Skin epidermis (tissue), 12 donors: ENCODE data around the gene KRT38.
"Not testable (repeated sequence)": the region's sequence is repeated elsewhere in the genome, so short reads cannot be mapped to it uniquely, and the experiment has no call there.

ENCODE experiments used
- H3K27ac ChIP-seq, 21 experiments: fragments of 200-600 bp; sonication (generic) in 11 of 21; one replicate each; pipeline ENCODE4 v1.5.0; 2020; ENCODE audit warnings: mild to moderate bottlenecking in 3 of 21, inconsistent platforms in 2 of 21, moderate library complexity in 2 of 21
- H3K4me3 ChIP-seq, 7 experiments: fragments of 200-600 bp; sonication (generic) in 2 of 7; one replicate each; pipeline ENCODE4 v1.5.0; 2020; ENCODE audit warnings: inconsistent platforms in 2 of 7, mild to moderate bottlenecking in 2 of 7, moderate library complexity in 1 of 7

KRT38 gene

DNA sequence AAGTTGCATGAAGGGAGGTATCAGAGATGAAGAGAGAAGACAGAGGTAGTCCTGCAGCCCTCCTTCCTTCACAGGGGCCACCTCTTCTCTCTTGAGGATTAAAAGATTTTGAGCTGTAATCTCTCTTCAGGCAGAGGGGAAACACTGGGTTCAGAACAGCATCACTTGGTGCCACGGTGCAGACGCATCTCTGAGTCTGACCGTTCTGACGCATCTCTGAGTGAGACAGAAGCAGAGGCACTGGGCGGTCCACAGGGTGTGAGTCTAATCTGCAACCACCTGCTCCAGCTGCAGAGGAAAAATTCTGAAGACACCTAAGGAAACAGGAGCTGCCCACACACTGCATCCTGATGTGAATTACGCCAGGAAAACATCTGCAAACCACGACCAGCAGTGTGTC, 11.1 kb downstream of the KRT38 start:
- no peak overlapping the region for H3K4me3 ChIP-seq
- no peak overlapping the region for H3K27ac ChIP-seq

DNA sequence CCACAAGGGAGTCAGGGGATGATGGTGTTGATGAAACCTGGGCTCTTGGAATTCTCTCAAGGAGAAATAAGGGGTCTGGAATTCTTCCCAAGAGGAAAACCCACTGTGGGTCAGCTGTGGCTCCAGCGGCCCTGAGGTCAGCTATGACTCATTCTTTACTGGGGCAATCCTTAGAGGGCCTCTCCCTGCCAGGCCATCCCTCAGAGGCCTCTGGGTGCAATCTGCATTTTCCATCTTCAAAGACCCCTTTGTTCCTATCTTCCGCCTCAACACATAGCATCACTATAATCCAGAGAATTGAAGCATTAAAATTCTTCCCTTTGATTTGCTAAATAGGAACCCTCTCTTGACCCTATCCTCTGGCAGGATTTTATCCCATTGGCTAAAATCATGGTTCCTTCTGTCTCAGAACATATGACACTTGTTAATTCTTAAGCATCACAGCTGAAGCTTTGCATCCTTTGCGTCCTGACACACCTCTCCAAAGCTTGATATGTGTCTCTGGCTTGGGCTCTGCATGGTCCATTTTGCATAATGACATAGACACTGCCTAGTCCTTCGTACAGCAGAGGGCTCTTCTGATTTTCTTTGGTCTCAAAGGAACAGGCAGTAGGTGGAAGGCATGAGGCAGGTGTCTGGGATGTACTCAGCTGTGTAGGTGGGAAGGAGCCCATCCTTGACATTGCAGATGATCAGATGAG, 12.0 kb downstream of the KRT38 start:
- H3K27ac ChIP-seq: no peak overlapping the region
- H3K4me3 ChIP-seq: no peak overlapping the region

DNA sequence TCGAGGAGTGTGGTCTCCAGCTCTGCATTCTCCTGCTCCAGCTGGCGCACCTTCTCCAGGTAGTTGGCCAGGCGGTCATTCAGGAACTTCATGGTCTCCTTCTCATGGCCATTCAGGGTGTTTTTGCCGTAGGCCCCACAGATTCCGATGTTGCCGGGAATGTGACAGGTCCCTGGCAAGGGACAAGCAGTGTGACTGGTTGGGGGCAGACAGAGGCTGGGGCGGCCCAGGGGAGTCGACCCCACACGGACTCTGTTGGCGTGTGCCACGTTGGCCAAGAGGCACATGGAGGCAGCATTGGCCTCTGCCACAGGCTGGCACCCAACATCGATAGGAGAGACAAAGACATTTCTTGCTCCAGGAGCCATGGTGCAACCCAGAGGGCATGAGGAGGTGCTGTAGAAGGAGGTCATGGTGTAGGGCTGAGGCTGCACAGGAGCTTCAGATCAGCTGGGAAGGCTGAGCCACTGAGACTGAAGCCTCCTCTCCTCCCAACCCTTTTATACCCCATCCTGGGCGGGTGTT, 16.6 kb downstream of the KRT38 start, which contains the start of gene KRT37:
Gene KRT37, minus strand, starts transcription at position 475 of the 525 bp plus-strand sequence. Its CDS starts 62 bp downstream, at position 413.
- H3K4me3 ChIP-seq: no peak within 1 kb of the TSS
- H3K27ac ChIP-seq: no peak within 1 kb of the TSS

DNA sequence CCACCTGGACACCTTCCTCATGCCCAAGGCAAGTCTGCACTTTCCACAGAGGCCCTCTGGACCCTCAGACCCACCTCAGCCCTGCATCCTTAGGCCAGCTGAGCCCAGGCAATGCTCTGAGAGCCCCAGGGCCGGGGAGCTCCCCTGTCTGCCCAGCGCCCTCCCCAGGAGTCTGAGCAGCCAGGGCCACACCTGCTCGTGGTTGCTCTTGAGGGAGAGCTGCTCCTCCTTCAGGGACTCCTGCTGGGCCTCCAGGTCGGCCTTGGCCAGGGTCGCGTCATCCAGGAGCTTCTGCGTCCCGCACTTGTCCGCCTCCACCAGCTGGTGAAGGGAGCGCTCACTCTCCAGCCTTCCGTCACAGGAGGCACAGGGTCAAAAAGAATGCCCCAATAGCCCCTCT, 18.2 kb downstream of the KRT38 start:
- H3K27ac ChIP-seq, H3K4me3 ChIP-seq: not testable (repeated sequence)

DNA sequence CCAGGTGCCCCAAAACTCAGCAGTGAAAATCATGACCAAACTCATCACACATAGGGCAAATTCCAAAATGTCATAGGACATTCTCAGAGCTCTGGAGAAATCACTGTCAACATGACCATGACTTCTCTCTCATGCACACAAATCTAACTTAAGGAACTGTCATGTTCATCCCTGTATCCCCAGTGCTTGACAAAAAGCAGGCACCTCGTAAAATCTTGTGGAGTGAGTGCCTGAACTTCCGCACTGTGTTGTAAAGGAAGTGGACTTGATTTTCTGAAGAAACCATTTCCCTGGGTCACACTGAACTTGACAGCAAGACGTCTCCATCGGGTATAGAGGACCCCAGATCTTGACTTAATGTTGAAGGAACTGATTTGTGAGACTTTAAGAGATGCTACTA, 19.2 kb downstream of the KRT38 start:
- Histone ChIP-seq H3K4me3 (no peak overlapping the region), H3K27ac (peak overlapping the region in 4 of 21 experiments; percentile 35 to 74 (median 52))

DNA sequence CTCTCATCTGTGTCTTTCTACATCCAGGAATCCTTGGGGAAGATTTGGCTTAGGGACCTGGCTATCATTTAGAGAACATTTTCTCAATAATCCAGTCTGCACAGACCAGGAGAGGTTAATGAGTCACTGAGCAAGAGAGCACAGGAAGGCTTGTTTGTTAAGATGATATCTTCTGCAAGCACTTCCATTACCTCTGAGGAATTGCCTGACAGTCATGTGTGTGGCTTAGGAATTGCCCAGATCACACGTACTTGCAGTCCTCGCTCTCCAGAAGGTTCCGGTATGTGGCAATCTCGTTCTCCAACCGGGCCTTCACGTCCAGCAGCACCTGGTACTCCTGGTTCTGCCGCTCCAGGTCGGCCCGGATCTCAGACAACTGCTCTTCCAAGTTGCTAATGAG, 19.7 kb downstream of the KRT38 start:
- Histone ChIP-seq H3K27ac (peak overlapping the region in 8 of 21 experiments; percentile 3 to 74 (median 52)), H3K4me3 (no peak overlapping the region)

DNA sequence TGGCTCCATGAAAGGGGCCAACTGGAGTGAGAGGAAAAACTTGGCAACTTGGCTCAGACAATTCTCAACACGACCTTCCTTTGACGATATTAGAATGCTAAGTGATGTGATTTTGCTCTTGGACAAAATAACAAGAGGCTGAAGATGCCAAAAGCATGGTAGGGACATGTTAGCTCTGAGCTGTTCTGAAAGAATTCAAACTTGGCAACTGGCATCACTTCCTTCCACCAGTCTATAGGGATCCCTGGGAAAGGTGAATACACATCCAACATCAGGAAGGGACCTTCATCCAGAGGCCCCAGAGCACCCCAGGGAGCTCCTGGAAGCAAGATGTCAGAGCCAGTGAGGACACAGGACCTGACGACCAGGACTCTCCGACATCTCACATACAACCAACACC, 20.6 kb downstream of the KRT38 start:
- H3K4me3 ChIP-seq: no peak overlapping the region

DNA sequence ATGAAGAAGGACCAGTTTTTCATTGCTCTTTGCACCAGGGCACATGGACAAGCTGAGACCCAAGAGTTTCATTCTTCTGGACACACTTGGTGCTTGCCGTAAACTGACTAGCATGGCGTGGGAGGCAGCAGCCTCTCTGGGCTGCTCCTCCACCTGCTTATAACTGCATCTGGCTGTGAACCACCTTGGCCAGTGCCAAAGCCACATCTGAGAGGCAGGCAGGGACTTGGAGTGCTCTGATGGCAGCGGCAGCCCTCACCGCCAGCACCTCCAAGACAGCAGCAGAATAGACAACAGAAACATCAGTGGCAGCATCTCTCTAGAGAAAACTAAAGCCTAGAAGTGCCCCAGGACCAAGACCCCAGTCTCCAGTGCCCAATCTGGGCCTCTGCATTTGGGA, 21.1 kb downstream of the KRT38 start:
- H3K4me3 ChIP-seq: no peak overlapping the region
- peak overlapping the region in 4 of 21 experiments; percentile 51 to 74 (median 56) for H3K27ac ChIP-seq

More for the DNA sequence above, 20.6 kb downstream of the KRT38 start:
- H3K27ac ChIP-seq: peak overlapping the region in 8 of 21 experiments; percentile 3 to 74 (median 52)

DNA sequence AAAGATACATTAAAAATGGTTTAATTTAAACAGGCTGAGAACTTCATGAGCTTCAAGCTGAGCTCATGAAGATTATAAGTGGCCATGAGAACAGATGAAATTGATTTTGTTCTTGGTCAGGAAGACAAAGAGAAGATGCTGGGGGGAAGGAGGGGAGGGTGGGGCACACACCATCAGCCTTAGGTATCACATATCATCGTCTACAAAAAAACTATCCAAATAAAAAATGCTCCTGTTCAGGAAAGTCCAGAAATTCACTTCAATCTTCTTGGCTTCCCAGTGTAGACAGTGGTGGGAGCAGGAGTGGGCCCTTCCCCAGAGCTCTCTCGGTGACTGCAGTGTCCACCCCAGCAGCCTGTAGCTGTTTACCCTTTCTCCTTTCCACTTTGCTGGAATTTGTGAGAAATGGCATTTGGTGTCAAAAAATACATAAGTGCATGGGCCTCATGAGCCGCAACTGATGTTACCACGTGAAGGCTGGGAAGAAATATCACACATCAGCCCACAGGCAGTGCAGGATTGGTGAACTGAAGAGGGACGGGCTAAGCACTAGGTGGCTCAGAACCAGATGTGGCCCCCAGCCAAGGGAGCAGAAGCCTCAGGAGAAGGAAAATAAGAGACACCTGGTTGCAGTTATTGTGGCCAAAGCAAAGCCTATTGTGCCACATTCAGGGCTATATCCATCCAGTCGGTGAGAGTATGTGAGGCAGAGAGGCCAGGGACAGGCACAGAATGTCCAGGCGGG, 22.5 kb downstream of the KRT38 start:
- peak overlapping the region in 2 of 21 experiments; percentile 62 to 74 for H3K27ac ChIP-seq
- no peak overlapping the region for H3K4me3 ChIP-seq

DNA sequence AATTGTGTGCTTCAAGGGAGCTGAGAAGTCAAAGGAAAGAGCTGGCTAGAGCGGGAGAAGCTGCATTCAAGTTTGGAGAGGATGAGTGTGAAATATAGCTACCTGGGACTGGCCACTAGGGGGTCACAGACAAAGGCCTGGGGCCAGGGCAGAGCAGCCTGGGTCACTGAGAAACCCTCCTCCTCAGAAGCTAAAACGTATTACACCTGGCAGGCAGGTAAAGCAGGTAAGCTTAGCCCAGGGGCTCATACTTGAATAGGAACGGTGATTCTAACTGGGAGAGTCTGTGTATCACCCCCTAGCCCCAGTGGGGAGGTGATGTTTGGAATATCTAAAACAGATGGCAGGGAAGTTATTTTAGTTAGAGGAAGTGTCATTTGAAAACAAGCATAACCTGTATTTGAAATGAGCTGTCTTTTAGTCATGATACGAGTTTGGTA, 23.2 kb downstream of the KRT38 start:
- Histone ChIP-seq H3K27ac (no peak overlapping the region), H3K4me3 (no peak overlapping the region)

DNA sequence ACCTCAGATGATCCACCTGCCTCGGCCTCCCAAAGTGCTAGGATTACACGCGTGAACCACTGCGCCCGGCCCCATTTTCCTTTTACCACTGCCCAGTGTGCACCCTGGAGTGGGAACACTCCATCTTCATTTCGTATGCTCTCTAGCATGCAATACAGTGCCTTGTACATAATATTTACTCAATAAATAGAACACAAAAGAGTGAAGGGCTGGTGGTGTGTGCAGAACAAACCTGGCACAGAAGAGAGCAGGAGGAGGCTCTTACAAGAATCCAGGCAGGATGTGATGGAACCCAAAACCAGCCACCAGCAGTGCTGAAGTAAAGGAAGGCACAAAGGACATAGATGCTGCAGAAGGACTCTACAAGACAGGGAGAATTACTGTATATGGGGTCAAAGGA, 23.7 kb downstream of the KRT38 start:
- H3K4me3 ChIP-seq: no peak overlapping the region
- H3K27ac ChIP-seq: no peak overlapping the region

DNA sequence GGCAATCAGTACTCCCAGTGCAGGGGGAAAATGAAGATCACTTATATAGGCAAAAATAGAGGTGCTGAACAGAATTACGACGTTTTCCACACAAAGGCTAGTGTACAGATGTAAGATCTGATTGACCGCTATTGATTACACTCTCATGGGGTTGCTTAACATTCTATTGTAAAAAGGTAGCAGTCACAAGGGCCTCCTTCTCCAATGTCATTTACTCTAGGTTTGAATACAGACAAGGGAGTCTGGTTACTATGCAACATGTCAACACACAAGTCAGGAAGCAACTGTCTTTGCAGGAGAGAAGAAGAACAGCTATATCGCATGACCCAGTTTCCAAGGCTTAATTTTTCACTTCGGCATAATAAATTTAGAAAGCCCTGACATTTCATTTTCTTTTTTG, 24.3 kb downstream of the KRT38 start:
- Histone ChIP-seq H3K4me3 (no peak overlapping the region), H3K27ac (no peak overlapping the region)

DNA sequence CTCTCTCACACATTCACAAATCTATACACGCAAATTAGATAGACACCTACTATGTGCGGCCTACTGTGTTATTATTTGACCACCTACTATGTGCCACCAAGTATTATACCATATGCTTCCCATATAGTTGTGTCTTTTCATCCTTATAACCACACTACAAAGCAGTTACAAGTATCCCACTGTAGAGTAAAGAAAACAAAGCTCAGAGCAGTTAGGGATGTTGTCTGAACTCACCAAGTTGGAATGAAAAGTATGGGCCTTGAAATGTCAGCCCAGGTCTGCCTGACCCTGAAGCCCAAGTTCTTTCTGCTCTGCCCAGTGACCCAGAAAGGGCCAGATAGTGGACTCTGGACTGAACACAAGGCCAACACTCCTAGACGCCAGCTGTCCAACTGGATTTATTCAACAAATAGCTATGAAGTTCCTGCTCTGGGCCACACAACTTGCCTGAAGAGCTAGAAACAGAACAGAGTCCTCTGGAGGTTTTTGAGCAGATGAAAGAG, 24.9 kb downstream of the KRT38 start:
- no peak overlapping the region for H3K27ac ChIP-seq
- no peak overlapping the region for H3K4me3 ChIP-seq

DNA sequence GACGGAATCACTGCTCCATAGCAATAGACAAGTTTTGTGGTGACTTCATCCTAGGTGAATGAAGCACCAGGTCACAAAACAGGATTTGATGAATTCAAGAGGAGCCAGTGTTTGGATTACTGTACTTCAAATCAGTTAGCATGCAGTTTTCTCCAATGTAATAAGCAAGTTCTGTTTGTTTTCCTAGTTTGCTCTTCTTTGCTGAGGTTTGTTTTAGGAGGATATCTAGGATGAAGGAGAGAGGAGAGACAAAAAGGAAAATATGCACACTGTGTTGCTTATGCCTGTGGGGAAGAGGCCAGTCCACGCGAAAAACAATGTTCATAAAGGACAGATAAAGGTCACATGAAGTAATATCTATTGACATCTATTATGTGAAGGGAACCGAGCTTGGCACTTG, 25.4 kb downstream of the KRT38 start:
- Histone ChIP-seq H3K27ac (no peak overlapping the region), H3K4me3 (no peak overlapping the region)

DNA sequence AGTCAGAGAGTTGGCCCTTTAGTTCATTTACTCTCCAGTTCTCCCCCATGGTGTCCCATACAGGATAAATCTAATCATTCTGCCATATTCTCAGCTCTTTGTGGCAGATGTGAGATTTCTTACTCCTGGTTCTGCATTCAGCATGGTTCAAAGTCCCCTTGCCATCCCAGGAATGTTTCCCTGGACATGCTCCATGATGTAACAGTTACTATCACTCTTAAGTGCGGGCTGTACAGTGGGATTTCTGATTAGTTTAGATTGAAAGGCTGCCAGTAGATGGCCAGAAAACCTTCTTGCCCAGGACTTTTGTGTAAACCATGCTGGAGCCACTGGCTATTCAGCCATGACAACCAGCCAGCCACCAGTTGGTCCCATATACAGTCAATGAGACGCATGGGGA, 26.8 kb downstream of the KRT38 start:
- Histone ChIP-seq H3K27ac (no peak overlapping the region), H3K4me3 (no peak overlapping the region)

DNA sequence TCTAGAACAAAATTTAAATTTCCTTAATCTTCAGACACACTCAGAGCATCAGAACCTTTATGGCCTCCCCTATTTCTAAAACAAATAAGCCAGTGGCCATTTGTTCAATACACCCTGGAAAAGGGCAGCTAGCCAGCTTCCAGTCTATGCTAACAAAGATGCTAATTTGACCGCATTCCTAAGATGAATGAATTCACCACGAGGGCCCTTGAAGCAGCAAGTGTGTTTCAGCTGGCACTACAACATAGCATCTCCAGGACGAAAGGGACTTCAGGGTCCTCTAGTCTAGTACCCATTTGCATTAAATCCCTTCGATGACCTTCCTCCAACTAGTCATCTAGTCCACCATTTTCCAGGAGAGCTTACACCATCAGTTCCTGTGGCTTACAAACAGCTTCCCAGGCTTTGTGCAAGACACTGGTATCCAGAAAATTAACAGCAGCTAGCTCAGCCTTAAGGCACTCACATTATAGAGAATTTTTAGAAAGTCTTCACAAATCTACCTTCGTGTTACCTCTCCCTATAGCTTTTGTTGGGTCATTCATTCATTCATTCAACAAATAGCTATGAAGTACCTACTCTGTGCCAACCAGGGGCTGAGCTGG, 27.3 kb downstream of the KRT38 start:
- no peak overlapping the region for H3K27ac ChIP-seq
- H3K4me3 ChIP-seq: no peak overlapping the region

DNA sequence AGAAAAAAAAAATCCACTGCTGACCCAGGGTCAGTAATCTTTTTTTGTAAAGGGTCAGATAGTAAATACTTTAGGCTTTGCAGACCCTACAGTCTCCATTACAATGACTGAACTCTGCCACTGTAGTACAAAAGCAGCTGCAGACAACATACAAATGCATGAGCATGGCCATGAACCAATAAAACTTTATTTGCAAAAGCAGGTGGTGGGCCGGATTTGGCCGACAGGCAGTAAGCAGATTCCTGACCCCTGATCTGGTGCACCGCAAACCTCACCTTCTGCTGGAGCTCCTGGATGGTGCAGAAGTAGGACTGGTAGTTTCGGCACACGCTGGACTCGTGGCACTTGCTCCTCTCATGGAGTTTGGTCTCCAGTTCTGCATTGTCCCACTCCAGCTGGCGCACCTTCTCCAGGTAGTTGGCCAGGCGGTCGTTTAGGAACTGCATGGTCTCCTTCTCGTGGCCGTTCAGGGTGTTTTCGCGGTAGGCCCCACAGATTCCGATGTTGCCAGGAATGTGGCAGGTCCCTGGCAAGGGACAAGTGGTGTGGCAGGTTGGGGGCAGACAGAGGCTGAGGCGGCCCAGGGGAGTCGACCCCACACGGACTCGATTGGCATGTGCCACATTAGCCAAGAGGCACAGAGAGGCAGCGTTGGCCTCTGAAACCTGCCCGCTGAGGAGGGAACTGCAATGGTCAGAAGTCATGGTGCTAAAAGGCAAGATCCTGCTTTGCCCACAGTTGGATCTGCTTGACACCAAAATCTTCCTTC, 29.5 kb downstream of the KRT38 start:
- H3K27ac ChIP-seq: no peak overlapping the region

DNA sequence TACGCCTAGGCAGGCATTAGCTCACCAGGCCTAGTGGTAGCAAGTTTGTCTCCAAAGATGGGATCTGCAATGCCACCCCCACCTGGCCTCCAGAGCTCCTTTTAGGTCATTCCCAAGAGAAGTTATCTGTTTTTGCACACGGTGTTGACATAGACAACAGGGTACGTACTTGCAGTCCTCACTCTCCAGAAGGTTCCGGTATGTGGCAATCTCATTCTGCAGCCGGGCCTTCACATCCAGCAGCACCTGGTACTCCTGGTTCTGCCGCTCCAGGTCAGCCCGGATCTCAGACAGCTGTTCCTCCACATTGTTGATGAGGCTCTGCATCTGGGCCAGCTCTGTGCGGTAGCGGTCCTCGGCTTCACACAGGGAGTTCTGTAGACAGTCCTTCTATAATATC, 33.6 kb downstream of the KRT38 start:
- no peak overlapping the region for H3K4me3 ChIP-seq
- H3K27ac ChIP-seq: no peak overlapping the region

More for the DNA sequence above, 29.5 kb downstream of the KRT38 start:
- no peak overlapping the region for H3K4me3 ChIP-seq

DNA sequence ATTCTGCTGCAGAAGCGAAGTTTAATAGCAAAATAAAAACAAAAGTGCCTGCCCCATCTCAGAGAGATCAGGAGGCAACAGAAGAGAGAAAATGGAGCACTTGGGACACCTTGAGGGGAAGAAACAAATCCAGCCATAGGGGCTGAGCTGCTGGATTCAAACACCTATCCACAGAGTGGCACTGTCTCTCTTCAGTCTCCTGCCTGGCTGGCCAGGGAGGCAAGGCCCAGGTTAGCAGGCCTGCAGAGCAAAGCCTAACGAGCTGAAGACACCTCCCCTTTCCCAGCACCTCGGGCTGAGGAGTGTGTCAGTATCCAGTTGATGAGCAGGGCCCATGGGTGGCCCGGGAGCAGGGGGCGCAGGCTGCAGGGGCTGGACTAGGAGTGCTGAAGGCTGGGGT, 34.6 kb downstream of the KRT38 start:
- Histone ChIP-seq H3K27ac (no peak overlapping the region), H3K4me3 (no peak overlapping the region)
